Smooth muscle cell (in vitro differentiated cells): Measurements from ENCODE around the gene TNS3. TPM values are rescaled to one million over a fixed set of nuclear protein-coding genes. Genes with fewer than 3 reads are reported as not detected.

Experiments used
- DNase-seq: peaks from one replicate; lab custom pipeline; 2025; ENCODE audit not compliant: unreplicated experiment; lab: John Stamatoyannopoulos, UW
- H2AFZ ChIP-seq: fragments of 200-600 bp; sonication (generic); 2 replicates; pipeline ENCODE4 v1.6.0; 2016; ENCODE audit warnings: antibody characterized with exemption, low read depth, mild to moderate bottlenecking
- H3F3A ChIP-seq: fragments of 200-600 bp; sonication (generic); 2 replicates; pipeline ENCODE4 v1.6.0; 2017; ENCODE audit warnings: antibody characterized with exemption, low read depth
- H3K27ac ChIP-seq: fragments of 200-600 bp; sonication (generic); 2 replicates; pipeline ENCODE4 v1.5.1; 2016; ENCODE audit warnings: low read depth, mild to moderate bottlenecking
- H3K27me3 ChIP-seq: fragments of 200-600 bp; sonication (generic); 2 replicates; pipeline ENCODE4 v1.6.1; 2016; ENCODE audit warnings: low read depth, mild to moderate bottlenecking
- H3K36me3 ChIP-seq: fragments of 200-600 bp; sonication (generic); 2 replicates; pipeline ENCODE4 v1.5.1; 2016; ENCODE audit warnings: low read depth
- H3K4me1 ChIP-seq: fragments of 200-600 bp; sonication (generic); 2 replicates; pipeline ENCODE4 v1.5.1; 2016; ENCODE audit warnings: low read depth
- H3K4me2 ChIP-seq: fragments of 200-600 bp; sonication (generic); 2 replicates; pipeline ENCODE4 v1.6.0; 2016; ENCODE audit warnings: mild to moderate bottlenecking
- H3K4me3 ChIP-seq: fragments of 200-600 bp; sonication (generic); 2 replicates; pipeline ENCODE4 v1.5.1; 2016; ENCODE audit warnings: mild to moderate bottlenecking
- H3K79me2 ChIP-seq: fragments of 200-600 bp; sonication (generic); 2 replicates; pipeline ENCODE4 v1.6.0; 2016; ENCODE audit warnings: low read depth, mild to moderate bottlenecking
- H3K9ac ChIP-seq: fragments of 200-600 bp; sonication (generic); 2 replicates; pipeline ENCODE4 v1.6.0; 2016; ENCODE audit warnings: low read depth
- H3K9me3 ChIP-seq: fragments of 200-600 bp; sonication (generic); replicated peaks from 2 replicates; pipeline ENCODE4 v1.5.1; 2016; ENCODE audit warnings: low read depth
- H4K20me1 ChIP-seq: fragments of 200-600 bp; sonication (generic); 2 replicates; pipeline ENCODE4 v1.6.0; 2016; ENCODE audit warnings: low read depth
- WGBS: methylation state at CpG from one replicate; pipeline ENCODE4 v1.1.7; 2016; ENCODE audit warnings: low lambda C conversion rate; 5-methylcytosine and 5-hydroxymethylcytosine counted together
- polyA plus RNA-seq: library from polyadenylated mRNA; unstranded; fragments of >200 nt; fragmentation: Nextera tagmentation; extraction: Ambion mirVana; gene quantifications from 2 replicates; pipeline ENCODE4 v1.2.1, GENCODE V29; 2016
- total RNA-seq: library from RNA; depleted of rRNA; stranded (reverse); fragments of >200 nt; gene quantifications from 2 replicates; pipeline ENCODE4 v1.2.3, GENCODE V29; 2014
- TF ChIP-seq, protein P1 (sequence below): fragments of 200-600 bp; sonication (generic); IDR thresholded peaks from 2 replicates; pipeline ENCODE4 v1.5.1; 2017; ENCODE audit warnings: borderline replicate concordance, mild to moderate bottlenecking, antibody characterized with exemption; ENCODE audit not compliant: insufficient read depth, poor library complexity, severe bottlenecking

TNS3 gene
- total and polyA plus RNA-seq, 2 experiments from 2014 or later, result 32.6 to 50.5 TPM

- Histone ChIP-seq H3K4me1 (no peaks in the 10 kb centered on the region), H3F3A (no peaks in the 10 kb centered on the region), H3K9me3 (no peaks in the 10 kb centered on the region), H3K79me2 (no peaks in the 10 kb centered on the region), H3K36me3 (no peaks in the 10 kb centered on the region), H3K4me2 (no peak overlapping the region), H3K4me3 (no peak overlapping the region), H3K27me3 (no peaks in the 10 kb centered on the region), H4K20me1 (no peaks in the 10 kb centered on the region), H3K9ac (no peak overlapping the region), H3K27ac (no peak overlapping the region), H2AFZ (no peak overlapping the region)
- TF ChIP-seq, protein P1, sequence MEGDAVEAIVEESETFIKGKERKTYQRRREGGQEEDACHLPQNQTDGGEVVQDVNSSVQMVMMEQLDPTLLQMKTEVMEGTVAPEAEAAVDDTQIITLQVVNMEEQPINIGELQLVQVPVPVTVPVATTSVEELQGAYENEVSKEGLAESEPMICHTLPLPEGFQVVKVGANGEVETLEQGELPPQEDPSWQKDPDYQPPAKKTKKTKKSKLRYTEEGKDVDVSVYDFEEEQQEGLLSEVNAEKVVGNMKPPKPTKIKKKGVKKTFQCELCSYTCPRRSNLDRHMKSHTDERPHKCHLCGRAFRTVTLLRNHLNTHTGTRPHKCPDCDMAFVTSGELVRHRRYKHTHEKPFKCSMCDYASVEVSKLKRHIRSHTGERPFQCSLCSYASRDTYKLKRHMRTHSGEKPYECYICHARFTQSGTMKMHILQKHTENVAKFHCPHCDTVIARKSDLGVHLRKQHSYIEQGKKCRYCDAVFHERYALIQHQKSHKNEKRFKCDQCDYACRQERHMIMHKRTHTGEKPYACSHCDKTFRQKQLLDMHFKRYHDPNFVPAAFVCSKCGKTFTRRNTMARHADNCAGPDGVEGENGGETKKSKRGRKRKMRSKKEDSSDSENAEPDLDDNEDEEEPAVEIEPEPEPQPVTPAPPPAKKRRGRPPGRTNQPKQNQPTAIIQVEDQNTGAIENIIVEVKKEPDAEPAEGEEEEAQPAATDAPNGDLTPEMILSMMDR, result no peak
- DNase-seq, result no peak
- WGBS, result 90% methylated on average over 3 of the region's 3 CpGs
These were observed 341.9 kb downstream of the TNS3 start for GRCh38 chr7:47239931-47240421.

- Histone ChIP-seq H3K4me3 (no peak overlapping the region), H3K4me1 (no peaks in the 10 kb centered on the region), H3K9ac (no peak overlapping the region), H2AFZ (no peak overlapping the region), H3K9me3 (no peaks in the 10 kb centered on the region), H4K20me1 (no peaks in the 10 kb centered on the region), H3F3A (no peaks in the 10 kb centered on the region), H3K79me2 (no peaks in the 10 kb centered on the region), H3K4me2 (no peak overlapping the region), H3K27me3 (no peaks in the 10 kb centered on the region), H3K27ac (no peak overlapping the region), H3K36me3 (no peaks in the 10 kb centered on the region)
- no peak for DNase-seq
- TF ChIP-seq, protein P1, result no peak
- WGBS, result 79% methylated on average over 7 of the region's 7 CpGs
These were observed 342.9 kb downstream of the TNS3 start for GRCh38 chr7:47239034-47239433.

- TF ChIP-seq, protein P1, result no peak
- DNase-seq, result no peak
These were observed 345.3 kb downstream of the TNS3 start for GRCh38 chr7:47236480-47237129.

GRCh38 chr7:47233996-47234395 is 347.9 kb downstream of the TNS3 start:
- Histone ChIP-seq H3K27ac (no peak overlapping the region), H3K79me2 (no peaks in the 10 kb centered on the region), H3K4me2 (no peak overlapping the region), H3K9me3 (no peaks in the 10 kb centered on the region), H2AFZ (no peak overlapping the region), H4K20me1 (no peaks in the 10 kb centered on the region), H3K4me3 (no peak overlapping the region), H3K9ac (no peak overlapping the region), H3K36me3 (no peaks in the 10 kb centered on the region), H3K27me3 (no peaks in the 10 kb centered on the region), H3K4me1 (no peaks in the 10 kb centered on the region), H3F3A (no peaks in the 10 kb centered on the region)
- DNase-seq, result no peak
- TF ChIP-seq, protein P1, result no peak
- WGBS, result 82% methylated on average over 1 of the region's 1 CpG

More at GRCh38 chr7:47236480-47237129, 345.3 kb downstream of the TNS3 start:
- Histone ChIP-seq H2AFZ (no peak overlapping the region), H3K9me3 (no peaks in the 10 kb centered on the region), H4K20me1 (no peaks in the 10 kb centered on the region), H3F3A (no peaks in the 10 kb centered on the region), H3K9ac (no peak overlapping the region), H3K4me2 (no peak overlapping the region), H3K27ac (no peak overlapping the region), H3K79me2 (no peaks in the 10 kb centered on the region), H3K36me3 (no peaks in the 10 kb centered on the region), H3K4me1 (no peaks in the 10 kb centered on the region), H3K4me3 (no peak overlapping the region), H3K27me3 (no peaks in the 10 kb centered on the region)
- WGBS, result 82% methylated on average over 3 of the region's 3 CpGs
